K562 (cell line): ENCODE data around the gene CSNK2A1. TPM values are rescaled to one million over a fixed set of nuclear protein-coding genes. Genes with fewer than 3 reads are reported as not detected.

ENCODE experiments used
- IRF1 ChIP-seq: sonication (generic); formaldehyde crosslinking; IDR thresholded peaks from 2 replicates; pipeline ENCODE4 v1.8.0; 2022; ENCODE audit warnings: missing genetic modification reagents, mild to moderate bottlenecking, borderline replicate concordance
- SUPT5H ChIP-seq: fragments of 450-650 bp; IDR thresholded peaks from 2 replicates; pipeline ENCODE4 v1.6.1; 2016
- ZNF318 ChIP-seq, 2 experiments: fragments of 450-650 bp; IDR thresholded peaks; 2 replicates each; pipeline ENCODE4 v1.6.1; 2016; ENCODE audit warnings: mild to moderate bottlenecking in 2 of 2, borderline replicate concordance in 1 of 2, low read depth in 1 of 2, moderate library complexity in 1 of 2
- polyA plus RNA-seq, 8 experiments: library from polyadenylated mRNA; depleted of rRNA in 4 of 8; stranded (reverse) in 5 of 8; unstranded in 3 of 8; fragments of >200 nt; fragmentation: Nextera tagmentation in 2 of 8; fragmentation: Illumina TruSeq in 1 of 8; extraction: Ambion mirVana in 2 of 8; extraction: Trizol in 1 of 8; gene quantifications; 2 replicates each; pipeline versions ENCODE4 v1.2.1 to v1.2.3, GENCODE V29; 2011 to 2014; ENCODE audit warnings: inconsistent platforms in 1 of 8, missing spikeins in 1 of 8
- total RNA-seq, 7 experiments: library from RNA; depleted of rRNA in 6 of 7; stranded (reverse); fragments of >200 nt in 6 of 7; fragmentation: Illumina TruSeq in 2 of 7; extraction: Trizol in 2 of 7; gene quantifications; 2 replicates each; pipeline versions ENCODE4 v1.2.1 to v1.2.3, GENCODE V29; 2011 to 2021; ENCODE audit warnings: low replicate concordance in 1 of 7

CSNK2A1 gene
- total and polyA plus RNA-seq, 9 of the 15 experiments (the other 6 are each of a cell fraction or from before 2014, with no cell fraction given), result 71.0 to 251 (median 103) TPM

DNA sequence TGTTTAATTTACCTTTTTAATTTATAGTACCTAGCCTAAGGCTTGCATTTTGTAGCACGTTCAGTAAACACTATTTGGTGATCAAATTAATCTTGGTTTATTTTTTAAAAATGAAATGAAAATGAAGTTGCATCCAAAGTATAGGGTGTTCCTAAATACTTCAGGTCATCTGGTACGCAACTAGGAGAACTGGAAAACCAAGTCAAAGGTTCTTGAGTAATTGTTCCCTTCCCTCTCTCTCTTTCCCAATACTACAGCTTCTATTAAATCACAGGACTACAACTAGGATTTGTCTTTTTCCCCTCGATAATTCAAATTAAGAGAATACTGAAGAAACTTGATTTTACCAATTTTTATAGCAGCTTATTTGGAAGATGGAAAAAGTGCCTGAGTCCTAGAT lies 27.9 kb downstream of the CSNK2A1 start (continued):
- TF ChIP-seq SUPT5H (no peak), ZNF318 (IDR thresholded peaks at IDR 0.05; ENCODE audit: borderline replicate concordance in 1 of 2, low read depth in 1 of 2) (no peak), IRF1 (CRISPR knock-in tag) (no peak)
- TF ChIP-seq, all 486 proteins: peak for 0
